Measurements from ENCODE around the gene FILIP1L. TPM values are rescaled to one million over a fixed set of nuclear protein-coding genes. Genes with fewer than 3 reads are reported as not detected.

Gene FILIP1L
- total RNA-seq, 3 donors from 2014 or later, result 19.8 to 23.7 (median 23.3) TPM

GRCh38 chr3:99976584-99976983 lies 137.7 kb downstream of the FILIP1L start:
- intact Hi-C loops (cut with DNase I; ENCODE audit: low total_unique reads), result no loop called here
- no peaks in the 10 kb centered on the region for H3K4me1 ChIP-seq
- no peak overlapping the region for H3K27ac ChIP-seq
- H3K36me3 ChIP-seq, result no peaks in the 10 kb centered on the region
- TF ChIP-seq, protein P1, sequence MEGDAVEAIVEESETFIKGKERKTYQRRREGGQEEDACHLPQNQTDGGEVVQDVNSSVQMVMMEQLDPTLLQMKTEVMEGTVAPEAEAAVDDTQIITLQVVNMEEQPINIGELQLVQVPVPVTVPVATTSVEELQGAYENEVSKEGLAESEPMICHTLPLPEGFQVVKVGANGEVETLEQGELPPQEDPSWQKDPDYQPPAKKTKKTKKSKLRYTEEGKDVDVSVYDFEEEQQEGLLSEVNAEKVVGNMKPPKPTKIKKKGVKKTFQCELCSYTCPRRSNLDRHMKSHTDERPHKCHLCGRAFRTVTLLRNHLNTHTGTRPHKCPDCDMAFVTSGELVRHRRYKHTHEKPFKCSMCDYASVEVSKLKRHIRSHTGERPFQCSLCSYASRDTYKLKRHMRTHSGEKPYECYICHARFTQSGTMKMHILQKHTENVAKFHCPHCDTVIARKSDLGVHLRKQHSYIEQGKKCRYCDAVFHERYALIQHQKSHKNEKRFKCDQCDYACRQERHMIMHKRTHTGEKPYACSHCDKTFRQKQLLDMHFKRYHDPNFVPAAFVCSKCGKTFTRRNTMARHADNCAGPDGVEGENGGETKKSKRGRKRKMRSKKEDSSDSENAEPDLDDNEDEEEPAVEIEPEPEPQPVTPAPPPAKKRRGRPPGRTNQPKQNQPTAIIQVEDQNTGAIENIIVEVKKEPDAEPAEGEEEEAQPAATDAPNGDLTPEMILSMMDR (IDR thresholded peaks at IDR 0.05), result no peak
- TF ChIP-seq POLR2AphosphoS5 (IDR thresholded peaks at IDR 0.05) (no peak), POLR2A (IDR thresholded peaks at IDR 0.05) (no peak)
- H3K4me3 ChIP-seq, result no peak overlapping the region
- no peaks in the 10 kb centered on the region for H3K9me3 ChIP-seq
- no peak for DNase-seq (ENCODE audit: low spot score in 2 of 2)
- H3K27me3 ChIP-seq, result no peaks in the 10 kb centered on the region

- no peaks in the 10 kb centered on the region for H3K27me3 ChIP-seq
- intact Hi-C loops (cut with DNase I; ENCODE audit: low total_unique reads), result no loop called here
- no peaks in the 10 kb centered on the region for H3K4me1 ChIP-seq
- DNase-seq (ENCODE audit: low spot score in 2 of 2), result no peak
- no peaks in the 10 kb centered on the region for H3K36me3 ChIP-seq
- H3K4me3 ChIP-seq, result no peak overlapping the region
- TF ChIP-seq, protein P1 (IDR thresholded peaks at IDR 0.05), result no peak
- no peak for TF ChIP-seq POLR2AphosphoS5 (IDR thresholded peaks at IDR 0.05)
- TF ChIP-seq POLR2A (IDR thresholded peaks at IDR 0.05), result no peak
- H3K9me3 ChIP-seq, result no peaks in the 10 kb centered on the region
- no peak overlapping the region for H3K27ac ChIP-seq
These were observed 139.3 kb downstream of the FILIP1L start for GRCh38 chr3:99974989-99975388.

GRCh38 chr3:99972380-99973104 lies 141.8 kb downstream of the FILIP1L start:
- no peaks in the 10 kb centered on the region for H3K9me3 ChIP-seq
- no peaks in the 10 kb centered on the region for H3K36me3 ChIP-seq
- H3K4me3 ChIP-seq, result no peak overlapping the region
- no peak overlapping the region for H3K27ac ChIP-seq
- TF ChIP-seq POLR2AphosphoS5 (IDR thresholded peaks at IDR 0.05), result no peak
- intact Hi-C loops (cut with DNase I; ENCODE audit: low total_unique reads), result no loop called here
- no peak for DNase-seq (ENCODE audit: low spot score in 2 of 2)
- no peaks in the 10 kb centered on the region for H3K27me3 ChIP-seq
- H3K4me1 ChIP-seq, result no peaks in the 10 kb centered on the region

DNA sequence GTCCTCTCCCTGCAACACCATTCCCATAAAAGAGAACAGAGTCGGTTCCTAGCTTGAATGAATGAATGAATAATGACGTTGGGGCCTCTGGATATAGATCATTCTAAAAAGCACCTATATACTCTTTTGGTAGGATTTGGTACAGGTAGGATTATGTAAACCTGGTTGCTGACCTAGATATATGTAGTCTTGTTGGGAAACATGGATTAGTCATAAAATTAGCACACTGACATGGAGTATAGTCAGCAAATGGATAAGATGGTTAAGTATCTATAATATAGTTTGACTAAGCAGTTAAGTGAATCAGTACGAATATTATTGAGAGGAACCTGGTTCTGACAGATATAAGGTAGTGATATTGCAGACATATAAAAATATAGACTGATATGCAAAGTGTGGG lies 142.5 kb downstream of the FILIP1L start:
- Histone ChIP-seq H3K9me3 (no peaks in the 10 kb centered on the region), H3K36me3 (no peaks in the 10 kb centered on the region), H3K4me3 (no peak overlapping the region), H3K27ac (no peak overlapping the region), H3K4me1 (no peaks in the 10 kb centered on the region), H3K27me3 (no peaks in the 10 kb centered on the region)
- no peak for DNase-seq (ENCODE audit: low spot score in 2 of 2)
- TF ChIP-seq, protein P1 (IDR thresholded peaks at IDR 0.05), result no peak
- TF ChIP-seq POLR2AphosphoS5 (IDR thresholded peaks at IDR 0.05) (no peak), POLR2A (IDR thresholded peaks at IDR 0.05) (no peak)
- intact Hi-C loops (cut with DNase I; ENCODE audit: low total_unique reads), result no loop called here

- Histone ChIP-seq H3K27ac (no peak overlapping the region), H3K4me1 (no peaks in the 10 kb centered on the region), H3K4me3 (no peak overlapping the region), H3K36me3 (no peaks in the 10 kb centered on the region), H3K9me3 (no peaks in the 10 kb centered on the region), H3K27me3 (no peaks in the 10 kb centered on the region)
- TF ChIP-seq POLR2AphosphoS5 (IDR thresholded peaks at IDR 0.05) (no peak), POLR2A (IDR thresholded peaks at IDR 0.05) (no peak)
- TF ChIP-seq, protein P1 (IDR thresholded peaks at IDR 0.05), result no peak
- intact Hi-C loops (cut with DNase I; ENCODE audit: low total_unique reads), result no loop called here
- DNase-seq (ENCODE audit: low spot score in 2 of 2), result no peak
These were observed 144.1 kb downstream of the FILIP1L start for GRCh38 chr3:99970198-99970597.

Measured in breast epithelium (tissue), 4 donors.